Right cardiac atrium (tissue), 5 donors: ENCODE results near the gene C2orf78. TPM values are rescaled to one million over a fixed set of nuclear protein-coding genes. Genes with fewer than 3 reads are reported as not detected.
"Not testable (repeated sequence)": the region's sequence is repeated elsewhere in the genome, so short reads cannot be mapped to it uniquely, and the experiment has no call there.

Experiments used
- ATAC-seq, 2 donors: fragments of 200-7000 bp; cut with Tn5 transposase; one replicate each; pipeline versions ENCODE4 v1.8.0 to v1.9.1; 2020; ENCODE audit warnings: moderate library complexity in 2 of 2, mild to moderate bottlenecking in 1 of 2
- DNase-seq, 3 donors: peaks; one replicate each; pipeline ENCODE4 v3.0.0-alpha.2; 2020
- H3K27ac ChIP-seq: one replicate; pipeline ENCODE4 v1.5.1; 2013; ENCODE audit warnings: mild to moderate bottlenecking, low read length, control low read depth, moderate library complexity
- H3K27me3 ChIP-seq: one replicate; pipeline ENCODE4 v1.6.1; 2013; ENCODE audit not compliant: control insufficient read depth, insufficient read depth
- H3K4me1 ChIP-seq: one replicate; pipeline ENCODE4 v1.6.1; 2013; ENCODE audit warnings: low read length; ENCODE audit not compliant: control insufficient read depth, insufficient read depth
- H3K4me3 ChIP-seq: one replicate; pipeline ENCODE4 v1.5.1; 2013; ENCODE audit warnings: low read length, control low read depth
- H3K9me3 ChIP-seq: one replicate; pipeline ENCODE4 v1.6.1; 2013; ENCODE audit warnings: low read length; ENCODE audit not compliant: control insufficient read depth
- WGBS: extraction: QIAGEN DNeasy Blood & Tissue Kit; methylation state at CpG from one replicate; pipeline ENCODE4 v1.1.7; 2013; 5-methylcytosine and 5-hydroxymethylcytosine counted together
- intact Hi-C, 4 donors: fragments of 100-400 bp; cut with DNase I; formaldehyde crosslinking; loops; one replicate each; pipeline versions ENCODE4 v1.11.0 to v1.14.0; 2022 to 2023
- long read RNA-seq, 4 donors: library from polyadenylated mRNA; unstranded; transcript quantifications; one replicate each; pipeline ENCODE4 v2.0.0, GENCODE V29; 2020 to 2021
- polyA plus RNA-seq: library from polyadenylated mRNA; stranded (reverse); fragments of 200-250 nt; gene quantifications from one replicate; pipeline ENCODE4 v1.2.3, GENCODE V29; 2013
- total RNA-seq, 4 donors: library from RNA; stranded (reverse); fragmentation: NEBNext Ultra II Directional; extraction: Animal tissue kit (Norgen Biotek cat#: 25700); gene quantifications; one replicate each; pipeline ENCODE4 v1.2.1, GENCODE V29; 2021
- donor health status: healthy with polysubstance abuse.
- donor health status: DM: no; HTN: yes; CAD: no.
- donor health status: DM: no; HTN: no; CAD: no.
- donor health status: DM: no; HTN: yes; CAD: no; lungs with severe emphysema.
- donor health status: DM: yes; HTN: yes; CAD: no.

Gene C2orf78
- total RNA-seq (not detected), polyA plus RNA-seq (not detected)
- long read RNA-seq, donor 1 = 0 reads
- long read RNA-seq, donor 2 = 0 reads
- long read RNA-seq, donor 3 = 0 reads
- long read RNA-seq, donor 4 = 0 reads

- DNase-seq, H3K27me3 ChIP-seq, H3K4me1 ChIP-seq, H3K4me3 ChIP-seq, intact Hi-C loops, H3K27ac ChIP-seq, ATAC-seq, H3K9me3 ChIP-seq: not testable (repeated sequence)
- 51% methylated on average over 3 of the region's 3 CpGs for WGBS
These were observed at the start of gene C2orf78 for GRCh38 chr2:73783883-73784282. C2orf78 (plus strand) TSS chr2:73784183; CDS start chr2:73784310, 127 bp downstream.

GRCh38 chr2:73736378-73736777 lies 47.6 kb upstream of the C2orf78 start:
- DNase-seq = no peak
- ATAC-seq = no peak
- Histone ChIP-seq H3K4me1 (no peaks in the 10 kb centered on the region), H3K9me3 (no peaks in the 10 kb centered on the region), H3K27ac (peak overlapping the region; percentile 68), H3K27me3 (no peaks in the 10 kb centered on the region), H3K4me3 (peak overlapping the region; percentile 93)
- intact Hi-C loops = no loop called here
- WGBS = 8% methylated on average over 8 of the region's 8 CpGs

GRCh38 chr2:73736855-73737779 lies 46.9 kb upstream of the C2orf78 start, which contains the start of gene TPRKB:
TPRKB (minus strand) TSS chr2:73737345; CDS start chr2:73734569, 2,776 bp downstream.
- peak; percentile 97 to 98 (median 98) for DNase-seq
- intact Hi-C loops = no loop called here
- peak within 1 kb of the TSS; percentile 78 for H3K27ac ChIP-seq

GRCh38 chr2:73739101-73739500 lies 44.9 kb upstream of the C2orf78 start:
- intact Hi-C loops = no loop called here
- DNase-seq (no peak), ATAC-seq (no peak)
- H3K9me3 ChIP-seq = no peaks in the 10 kb centered on the region
- no peak overlapping the region for H3K4me3 ChIP-seq
- 95% methylated on average over 3 of the region's 3 CpGs for WGBS
- no peaks in the 10 kb centered on the region for H3K27me3 ChIP-seq
- no peak overlapping the region for H3K27ac ChIP-seq
- no peaks in the 10 kb centered on the region for H3K4me1 ChIP-seq

More at GRCh38 chr2:73736855-73737779, 46.9 kb upstream of the C2orf78 start, which contains the start of gene TPRKB:
- peak; percentile 99 to 100 for ATAC-seq
- Histone ChIP-seq H3K27me3 (no peaks in the 10 kb centered on the region), H3K4me1 (no peaks in the 10 kb centered on the region), H3K4me3 (peak within 1 kb of the TSS; percentile 93), H3K9me3 (no peaks in the 10 kb centered on the region)
- WGBS = 1% methylated on average over 49 of the region's 49 CpGs

- DNase-seq = no peak
- Histone ChIP-seq H3K4me1 (no peaks in the 10 kb centered on the region), H3K4me3 (no peak overlapping the region), H3K27ac (no peak overlapping the region), H3K9me3 (no peaks in the 10 kb centered on the region), H3K27me3 (no peaks in the 10 kb centered on the region)
- ATAC-seq = no peak
- intact Hi-C loops = no loop called here
- 89% methylated on average over 2 of the region's 2 CpGs for WGBS
These were observed 43.2 kb upstream of the C2orf78 start for GRCh38 chr2:73740767-73741166.

- Histone ChIP-seq H3K27ac (no peak overlapping the region), H3K27me3 (no peaks in the 10 kb centered on the region), H3K9me3 (no peaks in the 10 kb centered on the region), H3K4me1 (no peaks in the 10 kb centered on the region), H3K4me3 (no peak overlapping the region)
- 88% methylated on average over 11 of the region's 11 CpGs for WGBS
- DNase-seq (no peak), ATAC-seq (peak in 1 of 2 donors; percentile 47)
- intact Hi-C loops = no loop called here
These were observed 37.7 kb upstream of the C2orf78 start for GRCh38 chr2:73746015-73746876.

- ATAC-seq = no peak
- intact Hi-C loops = no loop called here
- Histone ChIP-seq H3K27ac (no peak overlapping the region), H3K4me3 (no peak overlapping the region), H3K4me1 (no peaks in the 10 kb centered on the region), H3K27me3 (no peaks in the 10 kb centered on the region), H3K9me3 (no peaks in the 10 kb centered on the region)
- WGBS = 84% methylated on average over 3 of the region's 3 CpGs
- no peak for DNase-seq
These were observed 37.1 kb upstream of the C2orf78 start for GRCh38 chr2:73746877-73747208.

GRCh38 chr2:73749314-73749713 lies 34.7 kb upstream of the C2orf78 start:
- ATAC-seq = no peak
- Histone ChIP-seq H3K9me3 (no peaks in the 10 kb centered on the region), H3K4me3 (no peak overlapping the region), H3K4me1 (no peaks in the 10 kb centered on the region), H3K27ac (no peak overlapping the region), H3K27me3 (no peaks in the 10 kb centered on the region)
- DNase-seq = no peak
- intact Hi-C loops = no loop called here
- 94% methylated on average over 2 of the region's 2 CpGs for WGBS

- WGBS = 88% methylated on average over 7 of the region's 7 CpGs
- H3K4me1 ChIP-seq, H3K27ac ChIP-seq, DNase-seq, H3K27me3 ChIP-seq, H3K9me3 ChIP-seq, H3K4me3 ChIP-seq, intact Hi-C loops, ATAC-seq: not testable (repeated sequence)
These were observed 29.7 kb upstream of the C2orf78 start for GRCh38 chr2:73754332-73754731.

GRCh38 chr2:73759285-73759764 lies 24.7 kb upstream of the C2orf78 start:
- H3K27me3 ChIP-seq = no peaks in the 10 kb centered on the region
- intact Hi-C loops = no loop called here
- no peak for DNase-seq
- peaks cover 9% of the 10 kb centered on the region for H3K4me1 ChIP-seq
- 9% methylated on average over 3 of the region's 3 CpGs for WGBS
- peak overlapping the region; percentile 50 for H3K27ac ChIP-seq
- ATAC-seq = peak; percentile 88 to 92
- no peaks in the 10 kb centered on the region for H3K9me3 ChIP-seq
- no peak overlapping the region for H3K4me3 ChIP-seq
